Measurements from ENCODE around the gene C1orf167.
A peak's percentile ranks its signal among the peaks of the same experiment; 100 is the strongest.

Gene C1orf167

DNA sequence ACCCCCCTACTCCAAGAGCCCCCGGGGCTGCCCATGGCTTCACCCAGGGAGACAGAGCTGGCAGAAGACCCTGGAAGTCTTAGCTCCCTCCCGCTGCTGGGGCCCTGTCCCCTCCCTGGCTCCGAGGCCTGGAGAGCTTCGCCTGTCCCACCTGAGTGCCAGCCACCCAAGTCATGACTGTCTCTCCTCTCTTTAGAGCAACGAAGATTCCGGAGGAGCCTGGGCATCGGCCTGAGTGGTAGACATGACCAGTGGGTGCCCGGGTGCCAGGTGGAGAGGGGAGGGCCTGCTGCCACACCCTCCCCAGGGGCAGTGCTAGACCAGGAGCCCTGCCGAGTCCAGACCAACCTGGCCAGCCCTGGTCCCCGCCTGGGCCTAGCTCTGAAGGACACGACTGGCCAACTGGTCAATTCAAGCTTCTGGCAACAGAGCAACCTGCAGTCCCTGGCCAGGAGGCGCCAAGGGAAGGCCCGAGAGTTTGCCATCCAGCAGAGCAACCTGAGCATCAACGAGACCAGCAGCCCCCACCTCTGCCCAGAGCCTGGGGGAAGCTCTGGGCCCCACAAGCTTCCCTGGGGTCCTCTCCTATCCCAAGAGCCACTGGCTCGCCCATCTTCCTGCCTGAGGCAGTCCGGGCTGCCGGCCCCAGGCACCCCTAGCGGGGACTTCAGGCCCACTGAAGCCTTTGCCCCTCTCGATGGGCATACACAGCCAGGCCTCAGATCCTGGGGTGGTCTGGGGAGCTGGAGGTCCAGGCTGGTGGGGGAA lies 3.9 kb downstream of the C1orf167 start:
- no peak for DNase-seq

DNA sequence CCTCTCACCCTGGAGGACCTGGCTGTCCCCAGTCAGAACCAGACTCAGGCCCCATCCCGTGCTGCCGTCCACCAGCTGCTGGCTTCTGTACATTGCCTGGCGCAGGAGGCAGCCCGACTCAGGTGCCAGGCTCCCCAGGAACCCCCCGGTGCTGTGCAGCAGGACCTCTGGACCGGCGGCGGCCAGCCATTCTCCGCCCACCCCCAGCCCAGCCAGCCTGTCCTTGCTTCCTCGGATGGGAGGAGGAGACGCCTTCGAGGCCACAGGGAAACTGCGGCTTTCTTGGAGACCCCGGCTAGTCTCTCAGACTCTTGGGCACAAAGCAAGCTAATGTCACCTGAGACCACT lies 4.4 kb downstream of the C1orf167 start:
- DNase-seq = no peak

DNA sequence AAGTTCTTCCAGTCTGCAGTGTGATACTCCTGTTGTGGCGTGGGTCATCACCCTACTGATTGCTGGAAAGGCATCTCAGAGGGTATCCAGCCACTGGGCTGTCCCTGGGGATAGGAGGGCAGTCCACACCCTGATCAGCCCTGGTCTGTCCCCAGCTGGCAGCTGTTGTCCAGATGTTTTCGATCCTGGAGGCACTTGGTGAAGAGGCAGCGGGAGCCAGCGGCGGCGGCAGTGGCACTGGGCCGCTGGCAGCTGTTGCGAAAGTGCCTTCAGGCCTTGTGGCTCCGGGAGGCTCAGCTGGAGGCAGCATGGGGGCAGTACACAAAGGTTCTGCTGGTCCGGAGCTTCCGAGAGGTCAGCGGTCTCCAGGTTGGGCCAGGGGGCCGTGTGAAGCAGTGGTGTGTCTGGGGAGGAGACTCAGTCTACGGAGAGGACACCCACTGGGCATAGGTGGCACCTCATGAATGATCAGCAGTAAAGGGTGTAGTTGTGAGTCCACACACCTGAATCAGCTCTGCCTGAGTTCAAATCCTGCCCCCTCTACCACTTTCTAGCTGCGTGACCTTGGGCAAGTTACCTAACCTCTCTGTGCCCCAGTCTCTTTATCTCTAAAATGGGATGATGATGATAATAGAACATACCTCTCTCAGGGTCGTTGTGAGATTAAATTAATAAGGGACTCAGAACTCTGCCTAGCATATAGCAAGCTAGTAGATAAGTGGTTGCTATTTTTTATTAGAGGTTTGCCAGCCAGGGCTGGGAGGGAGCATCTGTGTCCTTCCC lies 6.1 kb downstream of the C1orf167 start:
- DNase-seq = no peak

DNA sequence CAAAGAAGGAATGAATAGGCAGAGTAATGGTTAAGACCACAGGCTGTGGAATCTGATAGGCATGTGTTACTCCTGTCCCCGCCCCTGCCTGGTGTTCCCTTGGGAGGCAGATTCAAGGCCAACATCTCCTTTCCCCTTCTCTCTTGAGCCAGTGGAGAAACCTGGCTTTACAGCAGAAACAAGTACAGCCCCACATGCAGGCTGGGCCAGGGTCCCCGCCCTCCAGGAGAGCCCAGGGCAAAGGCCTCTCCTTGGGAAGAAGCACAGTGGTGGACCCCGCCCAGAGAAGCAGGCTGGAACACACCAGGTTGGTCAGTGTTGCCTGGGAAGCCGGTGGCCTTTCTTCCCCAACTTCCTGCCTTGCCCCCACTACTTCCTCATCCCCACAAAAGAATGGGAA lies 6.8 kb downstream of the C1orf167 start:
- DNase-seq = no peak

DNA sequence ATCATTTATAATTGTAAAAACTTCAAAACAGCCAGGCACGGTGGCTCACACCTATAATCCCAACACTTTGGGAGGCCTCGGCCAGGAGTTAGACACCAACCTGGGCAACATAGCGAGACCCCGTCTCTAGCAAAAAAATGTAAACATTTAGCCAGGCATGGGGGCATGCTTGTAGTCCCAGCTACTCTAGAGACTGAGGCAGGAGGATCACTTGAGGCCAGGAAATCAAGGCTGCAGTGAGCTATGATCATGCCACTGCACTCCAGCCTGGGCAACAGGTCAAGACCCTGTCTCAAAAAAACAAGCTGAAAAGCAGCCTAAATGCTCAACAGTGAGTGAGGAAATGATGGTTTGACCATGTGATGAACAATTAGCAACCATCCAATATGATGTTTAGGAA lies 7.3 kb downstream of the C1orf167 start:
- DNase-seq = no peak

DNA sequence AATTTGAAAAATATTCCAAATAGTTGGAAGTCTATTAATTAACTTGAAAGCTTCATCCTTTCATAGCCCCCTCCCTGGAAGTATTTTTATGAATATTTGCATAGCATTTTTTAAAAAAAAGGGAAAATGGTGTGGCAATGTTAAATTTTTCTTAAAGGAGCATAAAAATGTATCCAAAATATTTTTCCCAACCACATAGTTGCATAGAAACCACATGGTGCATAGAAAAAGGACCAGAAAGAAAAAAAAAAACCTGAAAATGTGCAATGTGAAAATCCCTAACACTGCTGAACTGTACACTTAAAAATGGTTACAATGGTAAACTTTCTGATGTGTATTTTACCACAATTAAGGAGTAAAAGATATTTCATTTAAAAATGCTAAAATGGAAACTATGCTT lies 8.0 kb downstream of the C1orf167 start:
- DNase-seq = no peak

DNA sequence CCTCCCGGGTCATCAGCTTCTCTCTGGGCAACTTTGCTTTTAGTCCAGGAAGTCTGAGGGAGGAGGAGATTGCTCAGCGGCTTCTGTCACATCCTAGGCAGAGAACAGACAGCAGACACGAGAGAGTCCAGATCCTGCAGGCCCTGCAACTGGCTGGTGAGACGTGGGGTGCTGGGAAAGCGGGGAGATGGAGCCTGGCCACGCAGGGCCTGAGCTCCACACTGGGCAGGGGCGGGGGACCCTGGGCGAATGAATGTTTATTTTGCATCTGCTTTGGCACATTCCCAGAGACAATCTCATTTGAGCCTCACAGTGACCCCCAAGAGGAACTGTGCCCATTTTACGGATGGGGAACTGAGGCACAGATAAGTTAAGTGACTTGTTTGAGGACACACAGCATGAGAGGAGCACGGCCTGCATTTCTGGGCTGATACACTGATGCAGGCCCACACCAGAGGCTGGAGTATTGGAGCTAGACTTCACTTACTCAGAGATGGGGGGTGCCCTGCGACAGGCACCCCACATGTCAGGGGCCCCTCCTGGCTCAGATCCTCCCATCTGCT lies 9.6 kb downstream of the C1orf167 start:
- DNase-seq = no peak

DNA sequence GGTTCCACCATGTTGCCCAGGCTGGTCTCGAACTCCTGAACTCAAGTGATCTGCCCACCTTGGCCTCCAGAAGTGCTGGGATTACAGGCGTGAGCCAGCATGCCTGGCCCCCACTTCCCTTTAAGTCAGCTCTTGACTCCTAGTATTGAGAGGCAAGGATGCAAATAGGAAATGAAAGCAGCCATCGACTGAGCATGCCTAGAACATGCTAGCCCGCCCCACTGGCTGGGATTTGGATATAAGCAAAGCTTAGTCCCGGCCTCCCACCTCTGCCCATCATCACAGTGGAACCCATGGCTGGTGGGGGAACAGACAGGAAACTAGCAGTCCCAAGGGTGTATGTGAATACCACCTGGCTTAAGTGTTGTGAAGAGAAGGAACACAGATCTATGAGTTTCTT lies 10.5 kb downstream of the C1orf167 start:
- DNase-seq = no peak

DNA sequence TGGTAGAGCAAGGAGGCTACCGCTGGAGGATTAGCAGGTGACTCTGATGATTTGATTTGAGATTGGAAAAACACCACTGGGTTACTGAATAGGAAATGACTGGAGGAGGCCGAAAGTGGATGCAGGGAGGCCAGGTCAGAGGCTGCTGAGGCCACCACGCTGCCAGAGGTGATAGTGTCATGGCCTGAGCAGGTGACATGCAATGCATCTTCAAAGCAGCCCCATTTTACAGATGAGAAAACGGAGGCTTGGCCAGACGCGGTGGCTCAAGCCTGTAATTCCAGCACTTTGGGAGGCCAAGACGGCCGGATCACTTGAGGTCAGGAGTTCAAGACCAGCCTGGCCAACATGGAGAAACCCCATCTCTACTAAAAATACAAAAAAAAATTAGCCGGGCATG lies 12.8 kb downstream of the C1orf167 start:
- no peak for DNase-seq

DNA sequence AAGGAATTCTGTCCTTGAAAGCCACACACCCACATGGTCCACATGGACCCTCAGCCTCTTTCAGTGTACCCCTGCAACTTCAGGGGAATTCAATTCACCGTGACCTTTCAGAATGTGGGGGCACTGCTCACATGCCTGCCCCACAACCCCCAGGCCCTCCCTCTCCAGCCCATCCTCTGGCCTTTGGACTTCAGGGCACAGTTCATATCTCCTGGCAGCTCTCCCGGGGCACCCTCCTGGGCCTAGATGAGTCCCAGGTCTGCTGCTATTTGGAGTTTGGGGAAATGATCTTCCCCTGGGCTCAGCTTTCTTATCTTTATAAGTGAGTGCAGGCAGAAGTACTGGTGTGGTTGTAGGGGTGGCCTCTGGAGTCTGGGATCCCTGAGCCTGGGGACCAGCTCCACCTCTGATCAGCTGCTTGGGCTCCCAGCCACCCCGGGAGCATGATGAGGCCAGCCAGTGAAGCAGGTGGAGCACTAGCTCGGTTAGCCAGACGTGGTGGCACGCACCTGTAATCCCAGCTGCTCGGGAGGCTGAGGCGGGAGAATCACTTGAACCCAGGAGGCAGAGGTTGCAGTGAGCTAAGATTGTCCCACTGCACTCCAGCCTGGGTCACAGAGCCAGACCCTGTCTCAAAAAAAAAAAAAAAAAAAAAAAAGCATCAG lies 15.8 kb downstream of the C1orf167 start:
- no peak for DNase-seq

DNA sequence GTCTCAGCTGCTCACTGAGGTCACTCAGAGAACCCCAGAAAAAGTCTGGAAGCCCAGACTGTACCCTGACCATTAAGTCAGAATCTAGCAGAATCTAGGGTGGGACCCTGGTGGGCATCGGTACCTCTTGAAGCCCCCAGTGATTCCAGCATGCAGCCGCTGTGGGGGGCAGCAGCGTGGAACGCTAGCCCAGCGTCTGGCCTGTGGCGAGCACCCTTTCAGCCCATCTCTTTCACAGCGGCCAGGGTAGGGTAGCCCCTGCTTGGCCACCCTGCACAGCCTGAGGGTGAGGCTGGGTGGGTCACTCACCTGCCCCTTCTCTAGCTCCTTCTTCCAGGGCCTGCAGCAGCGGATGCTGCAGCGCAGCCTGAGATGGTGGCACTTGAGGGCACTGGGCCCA lies 16.3 kb downstream of the C1orf167 start:
- no peak for DNase-seq

DNA sequence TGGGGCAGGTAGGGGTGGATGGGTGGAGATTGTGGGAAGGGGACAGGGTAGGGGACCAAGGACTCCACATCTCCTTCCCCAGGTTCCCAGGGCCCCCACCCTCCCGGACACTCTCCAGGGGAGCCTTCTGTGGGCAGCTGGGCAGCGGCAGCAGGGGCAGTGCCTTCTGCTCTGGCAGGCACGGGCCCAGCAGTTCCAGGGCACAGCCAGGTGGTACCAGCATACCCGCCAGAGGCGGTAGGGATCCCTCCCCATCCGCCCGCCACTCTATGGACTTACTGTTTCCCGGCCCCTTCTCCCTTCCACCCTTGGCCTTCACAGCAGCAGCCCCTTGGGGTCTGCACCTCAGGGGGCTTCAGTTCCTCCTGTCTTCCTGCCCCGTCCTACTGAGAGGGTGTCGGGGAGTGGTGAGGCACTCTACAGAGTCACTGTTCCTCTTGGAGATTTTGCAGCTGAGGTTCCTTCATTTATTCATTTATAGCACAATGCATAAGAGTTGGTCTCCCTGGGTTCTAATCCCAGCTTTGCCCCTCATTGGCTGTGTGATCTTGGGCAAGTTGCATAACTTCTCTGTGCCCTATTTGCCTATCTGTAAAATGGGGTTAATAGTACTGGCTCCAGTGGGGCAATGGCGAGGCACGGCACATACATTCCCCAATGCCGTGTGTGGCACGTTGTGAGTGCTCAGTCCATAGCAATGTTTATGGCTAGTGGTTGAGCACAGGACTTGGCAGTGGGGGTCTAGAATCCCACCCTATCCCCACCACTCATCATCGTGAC lies 17.0 kb downstream of the C1orf167 start:
- DNase-seq = no peak

DNA sequence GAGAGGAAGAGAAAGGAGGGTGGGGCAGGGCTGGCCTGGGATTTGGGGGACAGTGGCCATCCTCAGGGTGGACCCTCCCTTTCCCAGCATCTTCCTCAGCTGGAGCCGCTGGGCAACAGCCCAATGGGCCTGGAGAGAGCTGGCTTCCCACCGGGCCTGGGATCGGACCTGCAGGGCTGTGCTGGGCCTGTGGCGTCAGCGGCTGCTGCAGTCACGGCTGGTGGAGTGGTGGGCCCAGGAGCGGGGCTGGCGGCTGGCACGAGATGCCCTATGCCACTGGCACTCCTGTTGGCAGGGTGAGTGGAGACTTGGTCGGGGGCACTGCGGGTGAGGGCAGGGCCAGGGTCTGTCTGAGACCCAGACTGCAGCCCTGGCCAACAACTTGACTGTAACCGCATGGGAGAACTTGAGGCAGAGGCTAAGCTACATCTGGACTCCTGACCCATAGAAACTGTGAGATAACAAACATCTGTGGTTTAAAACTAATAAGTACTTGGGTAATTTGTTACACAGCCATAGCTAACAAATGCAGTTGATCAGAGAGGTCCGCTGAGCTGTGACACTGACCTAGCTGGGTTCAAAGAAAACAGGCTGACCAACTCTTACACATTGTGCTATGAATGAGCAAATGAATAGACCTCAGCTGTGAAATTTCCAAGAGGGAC lies 17.9 kb downstream of the C1orf167 start:
- DNase-seq = no peak

DNA sequence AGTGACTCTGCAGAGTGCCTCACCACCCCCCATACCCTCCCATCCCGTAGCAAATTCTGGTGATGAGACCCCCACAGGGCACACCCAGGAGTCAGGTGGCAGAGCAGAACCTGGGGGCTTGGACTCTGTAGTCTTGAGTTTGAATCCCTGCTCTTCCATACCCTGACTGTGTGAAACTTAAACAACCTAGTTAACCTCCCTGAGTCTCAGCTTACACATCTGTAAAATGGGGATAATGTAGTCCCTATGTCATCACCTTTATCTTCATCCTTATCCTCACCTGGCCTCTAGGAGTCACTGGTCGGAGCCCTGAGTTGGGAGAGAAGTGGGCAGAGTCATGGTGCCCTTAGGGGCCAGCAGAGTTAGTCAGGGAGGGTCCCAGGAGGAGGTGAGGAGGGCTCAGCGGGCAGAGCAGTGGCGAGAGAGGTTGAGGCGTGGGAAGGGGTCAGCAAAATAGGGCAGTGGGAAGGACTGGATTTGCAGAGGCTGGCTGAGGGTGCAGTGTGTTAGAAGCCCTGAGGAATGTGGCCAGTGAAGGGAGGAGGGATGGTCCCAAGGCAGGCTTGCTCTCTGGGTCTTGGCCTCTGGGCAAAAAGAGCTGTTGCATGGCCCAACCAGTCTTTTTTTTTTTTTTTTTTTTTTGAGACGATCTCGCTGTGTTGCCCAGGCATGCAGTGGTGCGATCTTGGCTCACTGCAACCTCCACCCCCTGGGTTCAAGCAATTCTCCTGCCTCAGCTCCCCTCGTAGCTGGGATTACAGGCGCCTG lies 18.6 kb downstream of the C1orf167 start:
- DNase-seq = no peak

DNA sequence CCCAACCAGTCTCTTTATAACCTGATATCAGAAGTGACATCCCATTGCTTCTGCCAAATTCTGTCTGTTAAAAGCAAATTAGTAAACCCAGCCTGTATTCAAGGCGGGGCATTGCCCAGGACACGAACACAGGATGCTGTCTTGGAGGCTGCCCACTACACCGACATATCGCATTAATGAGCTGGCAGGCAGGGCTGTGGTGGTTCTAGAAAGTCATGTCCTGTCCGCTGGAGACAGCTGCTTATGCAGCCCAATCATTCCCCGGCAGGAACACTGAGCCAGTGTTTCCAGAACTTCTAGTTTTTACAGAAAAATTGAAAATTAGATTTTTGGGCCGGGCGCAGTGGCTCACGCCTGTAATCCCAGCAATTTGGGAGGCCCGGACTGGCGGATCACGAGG lies 19.3 kb downstream of the C1orf167 start:
- no peak for DNase-seq

DNA sequence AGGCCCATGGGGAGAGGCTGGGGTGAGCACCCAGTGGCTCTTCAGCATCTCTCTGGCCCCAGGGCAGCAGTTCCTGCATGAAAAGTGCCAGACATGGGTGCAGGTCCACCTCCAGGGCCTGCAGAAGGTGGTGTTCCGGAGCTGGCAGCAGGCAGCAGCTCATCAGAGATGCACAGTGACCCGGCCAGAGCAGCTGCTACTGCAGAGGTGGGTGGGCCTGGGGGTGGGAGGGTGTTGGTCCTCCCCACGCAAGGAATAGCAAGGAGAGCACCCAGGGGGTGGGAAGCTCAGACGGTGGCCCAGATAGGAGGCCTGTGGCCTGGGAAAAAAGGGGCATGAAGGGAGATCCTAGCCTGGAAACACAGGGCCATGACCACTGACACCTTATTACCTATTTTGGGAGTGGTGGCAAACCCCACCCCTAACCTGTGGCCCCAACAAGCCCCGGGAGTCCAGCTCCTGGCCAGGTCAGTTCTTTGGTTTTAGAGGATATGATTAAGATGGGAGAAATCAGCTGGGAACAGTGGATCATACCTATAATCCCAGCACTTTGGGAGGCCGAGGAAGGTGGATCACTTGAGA lies 20.2 kb downstream of the C1orf167 start:
- no peak for DNase-seq

DNA sequence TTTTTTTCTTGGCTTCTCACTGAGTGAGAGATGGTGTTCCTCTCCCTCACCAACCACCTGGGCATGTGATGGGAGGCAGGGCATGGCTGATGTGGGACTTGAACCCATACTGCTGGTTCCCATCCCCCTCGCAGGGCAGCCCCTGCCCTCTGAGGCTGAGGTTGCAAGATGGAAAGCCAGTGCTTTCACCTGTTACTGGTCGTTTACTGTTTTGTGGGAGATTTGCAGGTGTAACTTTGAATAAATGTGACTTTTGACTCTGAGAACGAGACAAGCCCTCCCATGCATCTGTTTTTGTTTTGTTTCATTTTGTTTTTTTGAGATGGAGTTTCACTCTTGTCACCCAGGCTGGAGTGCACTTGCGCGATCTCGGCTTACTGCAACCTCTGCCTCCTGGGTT lies 21.6 kb downstream of the C1orf167 start:
- no peak for DNase-seq

DNA sequence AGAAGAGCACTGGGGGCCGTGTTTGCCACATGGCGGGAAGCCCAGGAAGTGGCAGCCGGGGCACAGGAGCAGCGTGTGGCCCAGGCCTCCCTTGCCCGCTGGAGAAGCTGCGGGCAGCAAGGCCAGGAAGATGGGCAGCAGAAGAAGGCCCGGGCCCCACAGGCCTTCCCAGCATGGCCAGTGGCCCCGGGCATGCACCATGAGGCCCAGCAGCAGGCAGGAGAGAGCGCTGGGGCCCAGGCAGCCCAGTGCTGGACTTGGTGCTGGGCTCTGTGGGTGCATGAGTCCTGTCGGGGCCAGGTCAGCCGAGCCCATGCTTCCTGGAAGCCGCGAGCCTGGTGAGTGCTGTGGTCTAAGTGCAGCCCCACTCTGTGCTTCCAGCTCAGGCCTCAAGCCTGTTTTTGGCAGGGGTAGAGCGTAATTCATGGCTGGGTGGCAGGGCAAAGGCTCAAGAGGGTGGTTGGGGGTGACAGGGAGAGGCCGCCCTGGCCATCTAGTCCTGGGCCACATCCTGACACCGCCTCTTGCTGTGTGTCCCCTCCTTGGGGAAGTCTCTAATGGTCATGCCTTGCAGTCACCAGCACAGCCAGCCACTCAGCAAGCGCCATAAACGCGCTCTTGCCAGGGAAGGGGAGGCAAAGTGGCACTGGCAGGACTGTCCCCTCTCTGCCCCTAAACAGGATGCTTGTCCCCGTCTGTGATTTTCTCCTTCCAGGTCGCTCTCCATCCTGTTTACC lies 22.4 kb downstream of the C1orf167 start:
- DNase-seq = no peak

DNA sequence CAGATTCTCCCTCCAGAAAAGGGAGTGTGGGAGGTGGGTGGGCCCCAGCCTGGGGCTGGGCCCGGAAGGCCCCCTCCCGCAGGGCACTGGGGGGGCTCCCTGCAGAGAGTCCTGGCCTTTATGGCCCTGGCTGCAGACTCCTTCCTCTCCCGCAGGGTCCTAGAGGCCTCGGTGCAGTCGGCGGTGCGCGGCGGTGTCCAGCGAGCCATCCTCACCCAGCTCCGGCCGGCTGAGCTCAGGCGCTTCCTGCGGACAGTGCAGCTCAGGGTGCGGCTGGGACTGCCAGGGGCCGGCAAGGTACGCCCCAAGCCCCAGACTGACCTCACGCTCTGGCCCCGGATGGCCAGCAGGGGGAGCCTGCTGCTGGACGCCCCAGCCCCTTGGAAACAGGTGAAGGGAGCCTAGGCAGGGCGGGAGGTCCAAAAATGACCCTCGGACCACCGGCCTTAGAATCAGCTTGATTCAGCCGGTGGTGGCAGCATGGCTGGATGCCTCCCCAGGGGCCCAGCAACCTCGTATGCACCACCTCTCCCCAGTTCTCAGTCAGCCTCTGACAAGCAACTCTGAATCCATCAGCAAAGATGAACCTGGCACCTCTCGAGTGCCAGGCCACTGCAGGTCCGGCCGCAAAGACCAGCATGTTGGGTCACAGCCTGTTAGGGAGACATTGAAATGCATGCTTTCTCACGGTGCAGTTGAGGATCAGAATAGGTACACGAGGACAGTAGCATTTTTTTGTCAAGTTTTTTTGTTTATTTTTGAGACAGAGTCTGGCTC lies 23.2 kb downstream of the C1orf167 start:
- DNase-seq = peak in 1 of 2 experiments; percentile 3

DNA sequence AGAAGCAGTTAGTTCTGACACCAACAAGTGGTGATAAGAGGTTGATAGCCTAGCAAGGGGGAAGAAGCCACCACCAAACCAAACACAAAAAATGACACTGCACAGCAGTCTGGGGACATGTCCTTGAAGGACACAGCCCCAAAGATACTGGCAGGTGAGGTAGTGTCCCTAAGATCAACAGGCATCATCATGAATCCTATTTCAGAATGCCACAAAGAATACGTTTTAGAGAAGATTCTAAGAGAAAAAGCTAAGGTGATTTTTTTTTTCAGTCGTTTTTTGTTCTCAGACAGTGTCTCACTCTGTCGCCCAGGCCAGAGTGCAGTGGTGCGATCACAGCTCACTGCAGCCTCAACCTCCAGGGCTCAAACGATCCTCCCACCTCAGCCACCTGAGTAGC lies 24.2 kb downstream of the C1orf167 start:
- DNase-seq = no peak

Measured in cerebellar nuclear complex (tissue), 1 donor.